HG02571 (cell line): ENCODE results near the gene CCDC9B.

Experiments
- ATAC-seq: cut with Tn5 transposase; IDR thresholded peaks from one replicate; pipeline ENCODE4 v1.9.1; 2021; ENCODE audit warnings: mild to moderate bottlenecking, moderate library complexity; ENCODE audit not compliant: unreplicated experiment

CCDC9B gene

GRCh38 chr15:40340740-40341400 is at the start of gene CCDC9B:
Gene CCDC9B, minus strand, starts transcription at chr15:40340939. Its CDS starts 120 bp downstream, at chr15:40340819.
- no peak for ATAC-seq

- ATAC-seq: no peak
Observed at GRCh38 chr15:40389824-40390595, 49.3 kb upstream of the CCDC9B start.

GRCh38 chr15:40388941-40389823 is 48.4 kb upstream of the CCDC9B start:
- ATAC-seq: no peak

- no peak for ATAC-seq
Observed at GRCh38 chr15:40386480-40386879, 45.7 kb upstream of the CCDC9B start.

- ATAC-seq: peak; percentile 92
Observed at GRCh38 chr15:40382580-40383456, 42.1 kb upstream of the CCDC9B start, which contains the start of gene KNSTRN. Gene KNSTRN, plus strand, starts transcription at chr15:40382721. Its CDS starts 115 bp downstream, at chr15:40382836.

GRCh38 chr15:40381818-40382529 is 41.2 kb upstream of the CCDC9B start:
- ATAC-seq: no peak

GRCh38 chr15:40380636-40381035 is 39.9 kb upstream of the CCDC9B start:
- ATAC-seq: no peak

- ATAC-seq: no peak
Observed at GRCh38 chr15:40379853-40380252, 39.1 kb upstream of the CCDC9B start.

- ATAC-seq: no peak
Observed at GRCh38 chr15:40379374-40379773, 38.6 kb upstream of the CCDC9B start.

GRCh38 chr15:40377606-40378005 is 36.9 kb upstream of the CCDC9B start:
- no peak for ATAC-seq

- ATAC-seq: no peak
Observed at GRCh38 chr15:40372981-40373380, 32.2 kb upstream of the CCDC9B start.

- no peak for ATAC-seq
Observed at GRCh38 chr15:40369971-40370370, 29.2 kb upstream of the CCDC9B start.

GRCh38 chr15:40369474-40369869 is 28.7 kb upstream of the CCDC9B start:
- no peak for ATAC-seq

- no peak for ATAC-seq
Observed at GRCh38 chr15:40368719-40369473, 28.2 kb upstream of the CCDC9B start.

- ATAC-seq: no peak
Observed at GRCh38 chr15:40367686-40368611, 27.2 kb upstream of the CCDC9B start.

GRCh38 chr15:40367371-40367685 is 26.6 kb upstream of the CCDC9B start:
- ATAC-seq: no peak

- no peak for ATAC-seq
Observed at GRCh38 chr15:40366457-40367370, 26.0 kb upstream of the CCDC9B start.
